NCI-H345 treated with DMSO at 0.1 percent for 48 hours (cell line): Measurements from ENCODE around the gene CRY2.

Experiments used
- DNase-seq: peaks from one replicate; lab custom pipeline; 2025; ENCODE audit not compliant: unreplicated experiment; lab: John Stamatoyannopoulos, UW

The CRY2 gene

DNA sequence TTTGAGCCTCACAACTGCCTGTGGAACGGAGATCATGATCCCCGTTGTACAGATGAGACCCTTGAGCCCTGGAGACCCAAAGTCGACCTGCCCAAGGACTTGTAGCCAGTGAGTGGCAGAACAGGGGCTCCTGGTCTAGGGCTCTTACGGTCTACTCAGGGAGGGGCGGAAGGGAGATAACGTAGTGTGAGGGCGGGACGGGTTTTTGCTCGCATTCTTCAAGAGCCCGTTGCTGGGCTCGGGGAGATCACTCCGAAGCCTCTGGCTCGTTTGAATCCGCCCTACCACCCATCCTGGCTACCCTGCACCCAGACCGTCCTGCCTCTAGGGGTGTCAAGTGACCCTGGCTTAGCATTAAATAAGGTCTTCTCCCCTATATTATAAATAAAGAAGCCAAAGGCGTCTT lies 639 bp downstream of the CRY2 start:
- DNase-seq = no peak

DNA sequence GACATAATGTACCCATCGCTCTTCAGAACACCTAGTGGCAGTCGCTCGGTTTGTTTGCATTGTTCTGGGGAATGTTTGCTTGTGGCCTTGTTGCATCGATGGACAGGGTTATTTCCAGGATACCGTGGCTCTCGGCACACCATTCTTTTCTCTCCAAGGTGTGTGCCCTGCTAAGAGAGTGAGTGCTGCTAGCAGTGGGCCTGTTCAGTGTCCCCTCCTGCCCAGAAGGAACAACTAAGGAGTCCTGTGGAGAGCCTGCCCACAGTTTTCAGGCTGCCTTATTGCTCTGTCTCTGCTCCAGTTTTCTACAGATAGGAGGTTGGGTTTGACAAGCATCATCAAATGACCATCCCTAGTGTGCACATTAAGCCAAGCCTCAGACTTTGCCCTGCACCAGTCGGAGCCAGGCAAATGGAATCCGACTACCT lies 1.4 kb downstream of the CRY2 start:
- no peak for DNase-seq

DNA sequence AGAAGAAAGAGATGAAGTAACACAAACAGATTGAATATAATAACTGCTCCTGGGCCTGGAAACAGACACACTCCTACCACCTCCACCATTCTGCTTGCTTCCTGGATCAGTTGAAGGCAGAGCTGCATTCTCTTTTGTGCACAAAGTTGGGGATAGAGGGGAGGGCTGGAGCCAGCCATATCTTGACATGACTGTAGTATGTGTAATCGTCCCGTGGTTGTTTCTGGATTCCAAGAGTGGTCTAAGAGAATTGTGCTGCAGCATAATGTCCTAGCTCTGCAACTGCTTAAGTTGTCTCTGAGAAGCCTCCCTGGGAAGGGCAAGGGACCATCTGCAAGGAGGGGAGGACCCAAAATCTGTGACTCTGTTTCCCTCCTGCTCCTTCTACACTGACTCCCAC lies 3.2 kb downstream of the CRY2 start:
- no peak for DNase-seq

DNA sequence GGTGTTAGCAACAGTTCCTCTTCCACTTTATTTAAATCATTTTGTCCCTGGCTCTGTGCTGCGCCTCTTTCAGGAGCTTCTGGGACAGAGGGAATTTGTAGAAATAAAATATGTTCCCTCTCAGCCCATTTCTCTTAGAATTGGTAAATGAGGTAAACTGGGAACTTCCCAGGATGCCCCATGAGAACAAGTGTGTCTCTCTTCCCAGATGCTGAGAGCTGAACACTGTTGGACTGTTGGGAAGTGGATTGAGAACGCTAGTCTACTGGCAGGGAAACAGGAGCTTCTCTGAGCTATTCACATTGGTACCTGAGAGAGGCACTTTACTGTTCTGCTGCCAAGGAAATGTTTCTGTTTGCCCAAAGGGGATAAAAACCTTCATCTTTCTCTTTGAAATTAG lies 4.0 kb downstream of the CRY2 start:
- DNase-seq = no peak

DNA sequence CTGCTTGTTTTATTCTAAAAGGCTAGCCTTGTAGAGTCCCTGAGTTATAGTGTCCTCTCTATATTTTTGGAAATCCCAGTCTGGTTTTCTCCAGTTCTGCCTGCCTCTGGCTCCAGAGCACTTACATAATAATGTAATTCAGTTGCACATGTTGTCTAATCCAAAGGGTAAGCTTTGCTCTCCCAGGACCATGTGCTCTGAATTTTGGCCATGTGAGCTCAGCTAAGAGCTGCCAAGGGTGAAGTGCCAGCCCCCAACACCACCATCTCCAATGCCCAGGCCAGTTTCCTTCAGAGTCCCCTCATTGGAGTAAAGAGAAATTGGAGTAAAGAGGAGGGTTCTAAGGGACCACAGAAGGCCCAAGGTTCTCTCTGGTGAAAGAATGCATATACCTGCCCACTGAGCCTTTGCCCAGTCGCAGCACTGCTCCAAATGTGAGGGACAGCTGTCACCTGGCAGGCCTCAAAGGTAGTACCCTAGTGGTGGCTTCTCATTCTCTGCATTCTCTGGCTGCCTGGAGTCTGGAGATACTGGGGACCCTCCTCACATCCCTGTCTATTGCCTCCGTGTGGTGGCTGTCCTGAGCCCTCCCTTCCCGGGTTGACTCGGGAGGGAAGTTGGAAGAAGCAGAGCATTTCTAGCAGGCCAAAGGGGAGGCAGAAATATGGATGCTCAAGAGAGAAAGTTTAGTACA lies 4.9 kb downstream of the CRY2 start:
- no peak for DNase-seq

DNA sequence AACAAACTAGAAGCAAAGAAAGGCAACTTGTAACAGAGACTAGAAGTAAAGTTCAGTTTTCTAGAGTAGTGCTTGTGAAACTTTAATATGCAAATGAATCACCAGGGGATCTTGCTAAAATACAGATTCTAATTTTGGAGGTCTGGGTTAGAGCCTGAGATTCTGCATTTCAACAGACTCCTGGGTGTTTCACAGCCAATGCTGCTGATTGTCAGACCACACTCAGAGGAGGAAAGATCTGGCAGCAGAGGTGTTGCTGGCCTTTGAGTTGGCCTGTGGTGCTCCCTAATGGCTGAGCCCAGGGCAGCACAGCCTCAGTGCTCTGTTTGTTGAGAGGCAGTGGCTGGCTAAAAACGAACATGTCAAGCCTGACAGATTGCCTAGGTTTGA lies 5.4 kb downstream of the CRY2 start:
- DNase-seq = no peak

DNA sequence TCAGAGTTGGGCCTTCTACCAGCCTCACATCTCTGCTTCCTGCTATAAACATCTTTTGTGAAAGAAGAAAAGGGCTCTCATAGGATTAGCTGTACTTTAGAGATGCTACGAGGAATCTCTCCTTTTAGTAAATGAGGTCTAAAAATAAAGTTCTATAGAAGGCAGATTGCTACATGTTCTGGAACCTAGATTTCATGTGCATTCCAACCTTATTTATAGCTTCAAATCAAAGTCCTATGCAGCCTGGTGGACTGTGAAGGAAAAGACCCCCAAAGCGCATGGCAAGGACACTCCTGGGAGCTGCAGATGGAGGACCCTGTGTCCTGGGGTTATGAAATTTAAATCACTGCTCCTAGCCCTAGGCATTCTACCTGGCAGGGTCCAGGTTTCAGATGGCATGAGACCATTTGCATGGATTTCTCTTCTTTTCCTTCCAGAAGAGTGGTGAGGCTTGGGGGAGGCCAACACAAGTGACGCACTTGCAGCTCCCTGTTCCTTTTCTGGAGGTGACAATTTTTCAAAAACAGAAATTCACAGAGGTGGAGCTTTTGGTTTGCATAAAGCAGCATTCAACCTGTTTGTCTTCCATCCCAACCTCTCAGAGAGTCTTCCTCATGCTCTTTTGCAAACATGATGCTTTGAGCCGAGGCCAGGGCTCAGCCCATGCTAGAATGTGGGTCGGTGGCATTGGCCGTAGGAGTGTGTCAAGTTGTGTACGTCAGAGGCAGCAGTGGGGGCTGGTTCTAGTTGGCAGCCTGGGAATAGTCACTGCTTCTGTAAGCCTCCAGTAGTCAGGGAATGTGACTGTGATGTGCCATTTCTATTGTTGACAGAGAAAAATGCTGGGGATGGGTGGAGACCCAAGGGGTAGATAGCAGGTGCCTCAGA lies 6.3 kb downstream of the CRY2 start:
- no peak for DNase-seq

DNA sequence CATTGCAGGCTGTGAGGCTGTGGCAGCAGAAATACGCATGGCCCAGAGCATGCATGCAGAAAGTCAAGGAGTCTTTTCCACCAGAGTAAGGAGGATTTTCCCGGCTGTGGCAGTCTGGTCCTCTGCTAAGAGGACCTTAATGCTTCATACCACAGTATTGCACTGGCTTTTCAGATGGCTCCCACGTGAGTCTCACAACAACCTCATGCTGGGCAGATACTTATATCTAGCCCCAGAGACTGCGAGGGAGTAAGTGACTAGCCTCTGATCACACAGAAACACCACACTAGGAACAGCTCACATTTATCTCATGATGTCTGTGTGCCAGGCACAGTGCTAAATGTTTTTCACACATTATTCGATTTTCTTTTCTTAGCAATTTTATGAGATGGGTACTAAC lies 8.0 kb downstream of the CRY2 start:
- no peak for DNase-seq

DNA sequence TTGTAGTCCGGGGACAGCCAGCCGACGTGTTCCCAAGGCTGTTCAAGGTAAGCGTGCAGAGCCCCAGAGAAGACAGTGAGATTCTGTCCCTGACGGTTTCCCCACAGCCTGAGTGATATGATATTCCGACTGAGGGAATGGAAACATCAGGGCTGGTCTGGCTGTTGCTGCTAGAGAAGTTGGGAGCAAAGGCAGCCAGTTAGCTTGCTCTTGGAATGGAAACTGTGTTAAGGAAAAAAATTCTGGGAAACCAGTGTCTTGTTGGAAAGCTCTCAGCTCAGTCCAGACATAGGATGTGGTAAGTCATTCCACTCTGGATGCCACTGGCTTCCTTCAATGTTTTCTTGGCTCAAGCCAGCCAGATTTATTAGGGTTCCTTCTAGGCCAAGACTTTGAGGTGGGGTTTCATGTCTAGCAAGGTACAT lies 8.8 kb downstream of the CRY2 start:
- no peak for DNase-seq

DNA sequence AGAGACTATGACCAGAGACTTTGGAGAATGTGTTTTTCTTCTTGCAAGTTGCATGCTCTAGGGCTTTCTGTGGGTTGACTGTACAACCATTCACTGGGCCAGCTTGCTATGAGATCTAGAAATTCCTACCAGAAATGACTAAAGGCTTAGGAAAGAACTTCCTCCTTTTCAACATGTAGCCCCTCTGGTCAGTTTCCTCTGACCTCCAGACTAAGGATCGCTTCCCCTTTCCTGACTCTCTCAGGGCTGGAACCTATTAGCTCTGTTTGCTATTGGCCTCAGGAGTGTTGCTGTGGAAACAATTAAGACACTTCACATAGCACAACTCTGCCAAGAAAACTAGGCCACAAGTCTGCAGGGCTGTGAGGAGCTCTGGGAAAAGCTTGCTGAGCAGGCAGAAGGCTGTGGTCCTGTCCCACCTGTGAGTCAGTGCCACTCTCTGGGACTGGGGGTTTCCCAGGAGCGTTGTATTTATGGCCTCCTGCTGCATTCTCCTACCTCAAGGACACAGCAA lies 10.7 kb downstream of the CRY2 start:
- DNase-seq = no peak

DNA sequence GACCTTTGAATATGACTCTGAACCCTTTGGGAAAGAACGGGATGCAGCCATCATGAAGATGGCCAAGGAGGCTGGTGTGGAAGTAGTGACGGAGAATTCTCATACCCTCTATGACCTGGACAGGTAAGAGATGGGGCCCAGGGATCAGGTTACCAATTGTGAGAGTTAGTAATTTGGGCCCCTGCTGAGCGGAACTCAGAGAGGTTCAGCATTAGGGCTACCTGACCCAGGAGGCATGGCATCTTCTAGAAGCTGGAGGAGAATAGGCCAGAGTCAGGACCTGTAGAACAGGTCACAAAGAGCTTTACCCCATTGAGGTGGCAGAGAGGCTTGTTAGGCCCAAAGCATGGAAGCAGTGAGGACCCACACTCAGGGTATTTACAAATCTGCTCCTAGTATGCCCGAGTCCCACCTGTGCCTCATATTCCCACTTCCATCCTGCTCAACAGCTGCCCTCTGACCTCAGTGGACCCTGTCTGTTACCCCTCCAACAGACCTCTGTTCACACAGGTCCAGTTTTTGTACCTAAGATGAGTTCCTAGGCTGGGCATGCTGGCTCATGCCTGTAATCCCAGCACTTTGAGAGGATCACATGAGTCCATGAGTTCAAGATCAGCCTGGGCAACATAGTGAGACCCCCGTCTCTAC lies 11.6 kb downstream of the CRY2 start:
- DNase-seq = no peak

DNA sequence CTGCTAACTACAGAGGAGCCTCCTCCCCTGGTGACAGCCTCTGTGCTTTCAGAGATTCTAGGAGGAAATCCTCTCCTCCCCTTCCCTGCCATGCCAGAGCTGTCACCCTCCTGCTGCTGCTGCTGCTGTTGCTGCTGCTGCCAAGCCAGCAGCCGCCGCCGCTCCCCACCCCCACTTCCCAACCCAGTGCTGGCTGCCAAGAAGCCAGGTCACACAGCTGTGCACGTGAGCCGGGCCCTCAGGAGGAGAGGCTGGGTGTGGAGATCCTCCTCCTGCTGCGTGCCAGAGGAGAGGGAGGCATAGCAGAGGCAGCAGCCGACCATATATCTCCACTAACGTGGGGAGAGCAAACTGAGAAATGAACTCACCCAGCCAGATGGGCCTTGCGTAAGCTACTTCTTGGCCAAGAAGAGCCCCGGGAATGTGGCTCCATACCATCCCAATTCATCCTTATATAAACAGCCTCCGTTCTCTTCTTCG lies 12.4 kb downstream of the CRY2 start:
- DNase-seq = no peak

DNA sequence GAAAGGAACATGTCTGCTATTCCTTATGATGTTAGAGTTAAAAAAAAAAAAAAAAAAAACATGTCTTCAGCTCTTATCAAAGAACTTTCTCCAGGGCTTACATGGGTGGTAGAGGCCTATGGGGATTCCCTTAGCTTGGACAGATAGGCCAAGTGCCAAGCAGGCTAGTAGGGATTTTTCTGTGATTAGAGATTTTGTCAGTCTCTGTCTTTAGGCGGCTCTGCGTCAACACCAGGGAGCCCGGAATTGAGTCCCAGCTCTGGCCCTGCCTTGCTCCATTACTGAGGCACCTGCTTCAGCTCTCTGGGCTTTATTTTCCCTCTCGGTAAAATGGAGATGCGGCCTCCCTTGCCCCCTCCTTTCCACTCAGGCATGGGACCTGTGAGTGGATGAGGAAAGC lies 13.1 kb downstream of the CRY2 start:
- no peak for DNase-seq

DNA sequence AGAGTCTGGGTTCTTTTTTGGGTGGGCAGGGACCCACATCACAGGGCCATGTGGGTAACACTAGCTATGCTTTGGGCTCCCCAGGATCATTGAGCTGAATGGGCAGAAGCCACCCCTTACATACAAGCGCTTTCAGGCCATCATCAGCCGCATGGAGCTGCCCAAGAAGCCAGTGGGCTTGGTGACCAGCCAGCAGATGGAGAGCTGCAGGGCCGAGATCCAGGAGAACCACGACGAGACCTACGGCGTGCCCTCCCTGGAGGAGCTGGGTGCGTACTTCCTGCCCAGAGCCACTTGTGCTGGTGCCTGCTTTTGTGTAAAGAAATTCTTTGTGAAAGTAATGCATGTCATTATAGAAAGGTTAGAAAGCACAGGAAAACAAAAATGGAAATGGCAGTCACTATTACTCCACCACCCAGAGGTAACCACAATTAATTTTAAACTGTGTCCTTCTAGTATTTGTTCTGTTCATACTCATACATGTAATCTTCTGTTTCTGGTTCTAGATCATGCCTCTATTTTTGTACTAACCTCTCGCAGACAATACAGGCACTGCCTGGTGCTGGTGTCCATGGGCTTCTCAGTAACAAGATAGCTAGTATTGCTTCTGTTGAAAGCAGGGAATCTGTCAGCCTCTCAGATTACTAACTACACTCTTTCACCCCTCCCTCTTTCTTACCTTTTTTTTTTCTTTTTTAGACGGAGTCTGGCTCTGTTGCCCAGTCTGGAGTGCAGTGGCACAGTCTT lies 13.7 kb downstream of the CRY2 start:
- no peak for DNase-seq

DNA sequence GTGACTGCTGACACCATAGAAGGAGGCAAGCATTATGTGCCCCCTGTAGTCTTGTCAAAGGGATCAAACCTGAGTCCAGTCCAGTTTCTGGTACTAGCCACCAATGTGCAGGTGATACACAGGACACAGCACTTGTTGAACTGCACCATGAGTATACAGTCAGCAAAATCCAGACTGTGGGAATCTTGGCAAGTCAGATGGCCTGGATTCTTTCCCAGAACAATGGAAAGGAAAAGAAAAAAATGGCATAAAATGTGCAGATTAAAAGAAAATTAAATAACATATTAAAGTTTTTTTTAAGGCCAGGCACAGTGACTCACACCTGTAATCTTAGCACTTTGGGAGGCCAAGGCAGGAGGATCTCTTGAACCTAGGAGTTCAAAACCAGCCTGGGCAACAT lies 16.8 kb downstream of the CRY2 start:
- no peak for DNase-seq

DNA sequence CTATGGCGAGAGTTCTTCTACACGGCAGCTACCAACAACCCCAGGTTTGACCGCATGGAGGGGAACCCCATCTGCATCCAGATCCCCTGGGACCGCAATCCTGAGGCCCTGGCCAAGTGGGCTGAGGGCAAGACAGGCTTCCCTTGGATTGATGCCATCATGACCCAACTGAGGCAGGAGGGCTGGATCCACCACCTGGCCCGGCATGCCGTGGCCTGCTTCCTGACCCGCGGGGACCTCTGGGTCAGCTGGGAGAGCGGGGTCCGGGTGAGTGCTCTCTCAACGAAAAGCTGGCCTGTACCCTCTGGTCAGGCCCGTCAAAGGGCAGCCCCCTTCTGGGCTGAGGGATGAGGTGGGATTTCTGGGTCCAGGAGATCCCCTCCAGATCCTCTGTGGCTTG lies 22.3 kb downstream of the CRY2 start:
- DNase-seq = no peak

DNA sequence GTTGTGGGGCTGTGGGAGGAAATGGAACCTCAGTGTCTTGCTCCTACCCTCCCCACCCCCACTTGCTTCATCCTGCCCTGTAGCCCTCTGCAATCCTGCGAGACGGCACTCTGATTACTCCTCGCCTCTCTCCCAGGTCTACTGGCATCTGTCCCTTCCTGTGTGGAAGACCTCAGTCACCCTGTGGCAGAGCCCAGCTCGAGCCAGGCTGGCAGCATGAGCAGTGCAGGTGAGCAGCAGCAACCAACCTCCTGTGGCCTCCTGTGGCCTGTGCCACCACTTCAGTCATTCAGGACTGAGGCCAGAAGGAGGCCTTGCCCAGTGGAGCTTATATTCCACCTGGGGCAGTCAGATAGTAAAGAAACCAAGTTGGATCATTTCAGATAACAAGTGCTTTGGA lies 23.4 kb downstream of the CRY2 start:
- DNase-seq = no peak

DNA sequence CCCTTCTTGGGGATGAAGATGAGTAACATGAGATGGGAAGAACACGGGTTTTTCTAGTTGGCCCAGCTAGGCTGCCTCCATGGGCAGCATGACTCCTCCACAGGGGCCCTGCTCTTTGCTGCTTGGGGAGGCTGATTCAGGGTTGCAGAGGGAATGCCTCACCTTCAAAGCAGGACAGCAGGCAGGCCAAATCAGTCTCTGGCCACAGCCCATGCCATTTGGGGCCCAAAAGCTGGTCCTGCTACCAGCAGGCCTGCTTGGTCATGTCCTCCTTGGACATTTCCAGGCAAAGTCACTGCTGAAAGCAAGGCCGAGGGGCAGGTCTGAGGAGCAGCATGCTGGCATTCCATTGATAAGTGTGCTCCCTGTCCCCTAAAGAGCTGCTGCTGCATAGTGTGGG lies 24.4 kb downstream of the CRY2 start:
- DNase-seq = no peak

DNA sequence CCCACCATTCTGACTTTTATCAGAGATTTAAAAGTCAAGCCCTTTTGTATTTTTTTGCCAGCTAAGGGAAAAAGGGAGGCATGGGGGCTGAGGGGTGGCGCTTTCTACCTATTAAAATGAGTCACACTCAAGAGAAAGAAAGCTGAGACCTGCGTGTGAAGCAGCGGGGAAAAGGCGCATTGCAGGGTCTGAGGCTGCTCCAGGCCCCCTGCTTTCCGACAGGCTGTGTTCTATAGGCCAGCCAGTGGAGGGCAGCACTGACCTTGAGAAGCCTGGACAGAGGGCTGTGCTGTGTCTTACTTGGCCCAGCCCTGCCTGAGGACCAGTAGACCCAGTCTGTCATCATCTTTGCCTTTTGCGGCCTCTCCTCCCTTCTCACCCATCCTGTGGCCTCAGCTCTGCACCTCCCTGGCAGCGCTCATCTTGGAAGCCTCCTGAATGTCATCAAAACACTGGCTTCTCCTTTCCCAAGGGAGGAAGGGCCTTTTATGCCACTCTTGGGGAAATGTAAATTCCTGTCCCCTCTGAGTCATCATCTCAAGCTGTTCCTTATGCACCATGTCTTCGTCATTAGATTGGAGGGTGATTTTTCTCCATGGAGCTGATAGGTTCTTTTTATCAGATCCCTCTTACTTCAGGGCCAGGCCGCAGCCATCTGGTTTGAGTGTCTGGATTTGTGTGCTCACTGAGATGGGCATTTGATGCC lies 25.5 kb downstream of the CRY2 start:
- DNase-seq = no peak

DNA sequence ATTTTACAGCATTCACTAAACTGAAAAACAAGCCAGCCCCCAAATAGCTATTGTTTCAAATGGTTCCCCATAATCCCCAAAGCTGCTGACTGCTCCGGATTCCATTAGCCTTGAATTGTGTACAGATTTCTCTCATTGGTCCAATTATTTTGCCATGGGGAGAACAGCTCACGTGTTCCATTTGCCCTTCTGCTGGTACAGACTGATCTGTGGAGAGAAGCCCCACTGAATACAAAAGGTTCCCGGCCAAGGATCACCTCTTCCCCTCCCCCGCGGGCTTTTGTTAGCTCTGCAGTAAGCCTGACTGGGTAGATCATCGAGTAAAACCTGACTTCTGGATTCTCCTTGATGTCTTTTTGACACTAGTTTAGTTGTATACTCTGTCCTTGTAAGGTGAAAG lies 29.1 kb downstream of the CRY2 start:
- no peak for DNase-seq
